ENCODE results near the gene TSPEAR. TPM values are rescaled to one million over a fixed set of nuclear protein-coding genes. Genes with fewer than 3 reads are reported as not detected.

TSPEAR gene
- polyA plus RNA-seq, 1 of the 3 experiments (the other 2 are of a cell fraction) = 0.08 TPM

DNA sequence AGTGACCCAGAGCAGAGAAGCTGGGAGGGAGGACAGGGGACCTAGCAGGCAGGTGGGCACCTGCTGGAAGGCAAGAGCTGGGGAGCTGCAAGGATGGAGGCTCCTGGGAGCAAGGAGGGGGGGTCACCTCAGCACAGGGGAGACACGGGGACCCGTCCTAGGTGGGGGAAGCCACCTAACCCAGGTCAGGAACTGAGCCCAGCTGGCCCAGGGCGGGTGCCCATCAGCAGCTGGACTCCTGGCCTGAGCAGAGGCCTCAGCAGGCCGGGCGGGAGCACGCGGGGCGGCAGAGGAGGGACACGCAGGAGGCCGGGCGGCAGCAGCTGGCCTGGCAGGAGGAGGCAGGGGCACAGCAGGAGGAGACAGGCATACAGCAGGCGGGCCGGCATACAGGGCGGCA lies 172.3 kb downstream of the TSPEAR start:
- H3K9ac ChIP-seq = no peak overlapping the region
- H3K4me1 ChIP-seq (ENCODE audit: control insufficient read depth in 1 of 2, insufficient read depth in 2 of 2, low read depth in 1 of 2, low read length in 1 of 2) = no peaks in the 10 kb centered on the region
- H3K9me2 ChIP-seq = no peaks in the 10 kb centered on the region
- no peaks in the 10 kb centered on the region for H3K79me2 ChIP-seq (ENCODE audit: insufficient read depth)
- no peak overlapping the region for H3K4me3 ChIP-seq (ENCODE audit: low read depth in 2 of 2, low read length in 1 of 2)
- H3K9me3 ChIP-seq = no peaks in the 10 kb centered on the region
- 13% methylated on average over 4 of the region's 14 CpGs for WGBS (ENCODE audit: low lambda C conversion rate)
- H3K27ac ChIP-seq (ENCODE audit: low read depth in 2 of 2, low read length in 1 of 2) = no peak overlapping the region
- H3F3A ChIP-seq (replicated peaks; ENCODE audit: insufficient read depth) = no peaks in the 10 kb centered on the region
- no peak for DNase-seq
- ChIA-PET POLR2A (no interaction called here), CTCF (no interaction called here)
- H2AFZ ChIP-seq (ENCODE audit: low read depth) = no peak overlapping the region
- H4K20me1 ChIP-seq (ENCODE audit: insufficient read depth) = no peaks in the 10 kb centered on the region
- TF ChIP-seq, protein P1, sequence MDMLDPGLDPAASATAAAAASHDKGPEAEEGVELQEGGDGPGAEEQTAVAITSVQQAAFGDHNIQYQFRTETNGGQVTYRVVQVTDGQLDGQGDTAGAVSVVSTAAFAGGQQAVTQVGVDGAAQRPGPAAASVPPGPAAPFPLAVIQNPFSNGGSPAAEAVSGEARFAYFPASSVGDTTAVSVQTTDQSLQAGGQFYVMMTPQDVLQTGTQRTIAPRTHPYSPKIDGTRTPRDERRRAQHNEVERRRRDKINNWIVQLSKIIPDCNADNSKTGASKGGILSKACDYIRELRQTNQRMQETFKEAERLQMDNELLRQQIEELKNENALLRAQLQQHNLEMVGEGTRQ (IDR thresholded peaks at IDR 0.05; ENCODE audit: borderline replicate concordance, low read depth, low read length) = no peak
- TF ChIP-seq NFIC (IDR thresholded peaks at IDR 0.05; ENCODE audit: borderline replicate concordance) = no peak
- TF ChIP-seq MEF2A (IDR thresholded peaks at IDR 0.05; ENCODE audit: borderline replicate concordance, low read depth) = no peak
- TF ChIP-seq SIN3A (IDR thresholded peaks at IDR 0.05; ENCODE audit: borderline replicate concordance, low read depth, low read length) = no peak
- no peak for TF ChIP-seq EZH2phosphoT487 (IDR thresholded peaks at IDR 0.05; ENCODE audit: borderline replicate concordance, low read depth)
- TF ChIP-seq JUND (IDR thresholded peaks at IDR 0.05) = no peak
- no peak for TF ChIP-seq MAX (IDR thresholded peaks at IDR 0.05; ENCODE audit: low read depth)
- no peaks in the 10 kb centered on the region for H3K36me3 ChIP-seq (replicated peaks in 1 of 2; ENCODE audit: control insufficient read depth in 1 of 2, insufficient read depth in 2 of 2, low read length in 1 of 2)
- H3K27me3 ChIP-seq (ENCODE audit: insufficient read depth) = peaks cover 17% of the 10 kb centered on the region; the same call in 1 of the 2 replicates
- H3K4me2 ChIP-seq = no peak overlapping the region

GRCh38 chr21:44537930-44538911 lies 173.2 kb downstream of the TSPEAR start:
- H3K4me1 ChIP-seq (ENCODE audit: control insufficient read depth in 1 of 2, insufficient read depth in 2 of 2, low read depth in 1 of 2, low read length in 1 of 2) = no peaks in the 10 kb centered on the region
- ChIA-PET CTCF (interaction anchor here (0.9 kb wide), 1 partner anchor 28 kb away, joined by 3 read pairs; no protein-coding TSS in a partner anchor), POLR2A (no interaction called here)
- H3K9ac ChIP-seq = no peak overlapping the region
- no peak for DNase-seq
- H3K4me3 ChIP-seq (ENCODE audit: low read depth in 2 of 2, low read length in 1 of 2) = no peak overlapping the region
- no peaks in the 10 kb centered on the region for H3K9me2 ChIP-seq
- no peaks in the 10 kb centered on the region for H3K79me2 ChIP-seq (ENCODE audit: insufficient read depth)
- no peaks in the 10 kb centered on the region for H3K9me3 ChIP-seq
- no peaks in the 10 kb centered on the region for H3F3A ChIP-seq (replicated peaks; ENCODE audit: insufficient read depth)
- H2AFZ ChIP-seq (ENCODE audit: low read depth) = no peak overlapping the region
- H4K20me1 ChIP-seq (ENCODE audit: insufficient read depth) = no peaks in the 10 kb centered on the region
- H3K36me3 ChIP-seq (replicated peaks in 1 of 2; ENCODE audit: control insufficient read depth in 1 of 2, insufficient read depth in 2 of 2, low read length in 1 of 2) = no peaks in the 10 kb centered on the region
- H3K27me3 ChIP-seq (ENCODE audit: insufficient read depth) = peaks cover 19% of the 10 kb centered on the region; the same call in 1 of the 2 replicates
- H3K4me2 ChIP-seq = no peak overlapping the region
- H3K27ac ChIP-seq (ENCODE audit: low read depth in 2 of 2, low read length in 1 of 2) = no peak overlapping the region
- WGBS (ENCODE audit: low lambda C conversion rate) = 18% methylated on average over 11 of the region's 33 CpGs
- TF ChIP-seq TEAD4 (IDR thresholded peaks at IDR 0.05; ENCODE audit: borderline replicate concordance, insufficient read depth) = no peak
- no peak for TF ChIP-seq IRF3 (IDR thresholded peaks at IDR 0.05; ENCODE audit: low read depth, low read length)
- TF ChIP-seq, protein P2, sequence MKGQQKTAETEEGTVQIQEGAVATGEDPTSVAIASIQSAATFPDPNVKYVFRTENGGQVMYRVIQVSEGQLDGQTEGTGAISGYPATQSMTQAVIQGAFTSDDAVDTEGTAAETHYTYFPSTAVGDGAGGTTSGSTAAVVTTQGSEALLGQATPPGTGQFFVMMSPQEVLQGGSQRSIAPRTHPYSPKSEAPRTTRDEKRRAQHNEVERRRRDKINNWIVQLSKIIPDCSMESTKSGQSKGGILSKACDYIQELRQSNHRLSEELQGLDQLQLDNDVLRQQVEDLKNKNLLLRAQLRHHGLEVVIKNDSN (IDR thresholded peaks at IDR 0.05; ENCODE audit: borderline replicate concordance, low read depth) = no peak
- no peak for TF ChIP-seq MXI1 (IDR thresholded peaks at IDR 0.05; ENCODE audit: low read depth, low read length)
- TF ChIP-seq EP300 (IDR thresholded peaks at IDR 0.05; ENCODE audit: borderline replicate concordance in 1 of 2, low read depth in 1 of 2, low read length in 1 of 2) = no peak
- TF ChIP-seq FOSL2 (IDR thresholded peaks at IDR 0.05; ENCODE audit: borderline replicate concordance, low read depth) = no peak
- TF ChIP-seq, protein P3, sequence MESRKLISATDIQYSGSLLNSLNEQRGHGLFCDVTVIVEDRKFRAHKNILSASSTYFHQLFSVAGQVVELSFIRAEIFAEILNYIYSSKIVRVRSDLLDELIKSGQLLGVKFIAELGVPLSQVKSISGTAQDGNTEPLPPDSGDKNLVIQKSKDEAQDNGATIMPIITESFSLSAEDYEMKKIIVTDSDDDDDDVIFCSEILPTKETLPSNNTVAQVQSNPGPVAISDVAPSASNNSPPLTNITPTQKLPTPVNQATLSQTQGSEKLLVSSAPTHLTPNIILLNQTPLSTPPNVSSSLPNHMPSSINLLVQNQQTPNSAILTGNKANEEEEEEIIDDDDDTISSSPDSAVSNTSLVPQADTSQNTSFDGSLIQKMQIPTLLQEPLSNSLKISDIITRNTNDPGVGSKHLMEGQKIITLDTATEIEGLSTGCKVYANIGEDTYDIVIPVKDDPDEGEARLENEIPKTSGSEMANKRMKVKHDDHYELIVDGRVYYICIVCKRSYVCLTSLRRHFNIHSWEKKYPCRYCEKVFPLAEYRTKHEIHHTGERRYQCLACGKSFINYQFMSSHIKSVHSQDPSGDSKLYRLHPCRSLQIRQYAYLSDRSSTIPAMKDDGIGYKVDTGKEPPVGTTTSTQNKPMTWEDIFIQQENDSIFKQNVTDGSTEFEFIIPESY (IDR thresholded peaks at IDR 0.05; ENCODE audit: borderline replicate concordance, low read depth) = no peak
- no peak for TF ChIP-seq RFX5 (IDR thresholded peaks at IDR 0.05; ENCODE audit: low read length)
- TF ChIP-seq ELF1 (IDR thresholded peaks at IDR 0.05) = no peak
- no peak for TF ChIP-seq FOXM1 (IDR thresholded peaks at IDR 0.05; ENCODE audit: low read depth)
- no peak for TF ChIP-seq MAX (IDR thresholded peaks at IDR 0.05; ENCODE audit: low read depth)
- no peak for TF ChIP-seq GABPA (IDR thresholded peaks at IDR 0.05; ENCODE audit: low read depth)
- TF ChIP-seq, protein P1 (IDR thresholded peaks at IDR 0.05; ENCODE audit: borderline replicate concordance, low read depth, low read length) = no peak
- no peak for TF ChIP-seq FOXJ3 (CRISPR knock-in tag; IDR thresholded peaks at IDR 0.05)
- TF ChIP-seq SMC3 (IDR thresholded peaks at IDR 0.05; ENCODE audit: low read depth, low read length) = no peak

Measured in SK-N-SH (cell line).